Panc1 (cell line): ENCODE data around the gene TMEM47. TPM values are rescaled to one million over a fixed set of nuclear protein-coding genes. Genes with fewer than 3 reads are reported as not detected.

Experiments used
- ATAC-seq: fragments of 200-7000 bp; cut with Tn5 transposase; 2 replicates; pipeline ENCODE4 v1.9.1; 2020; ENCODE audit warnings: mild to moderate bottlenecking, moderate library complexity
- BruUV-seq: library from RNA; stranded (reverse); fragments of 400-500 nt; replicated peaks from 2 replicates; lab custom pipeline; 2021; lab: Mats Ljungman, UMichigan
- CTCF ChIA-PET: fragments of 300-600 bp; sonication (Branson Sonifier 250); formaldehyde crosslinking; loops from one replicate; lab custom pipeline; 2022; ENCODE audit warnings: antibody characterized with exemption; lab: Charles Lee
- POLR2A ChIA-PET: fragments of 300-600 bp; sonication (Branson Sonifier 250); formaldehyde crosslinking; loops from one replicate; lab custom pipeline; 2022; ENCODE audit warnings: antibody characterized with exemption; lab: Charles Lee
- DNase-seq: peaks from one replicate; pipeline ENCODE4 v3.0.0-alpha.2; 2010; ENCODE audit warnings: low read depth, low spot score
- H3K27ac ChIP-seq: 2 replicates; pipeline ENCODE4 v1.5.1; 2011; ENCODE audit warnings: mild to moderate bottlenecking, low read length, inconsistent platforms
- H3K27me3 ChIP-seq: fragments of 200-500 bp; sonication (Bioruptor generic); 2 replicates; pipeline ENCODE4 v1.6.0; 2014; ENCODE audit warnings: low read length, inconsistent platforms; ENCODE audit not compliant: control insufficient read depth, insufficient read depth
- H3K36me3 ChIP-seq: fragments of 200-500 bp; sonication (Bioruptor generic); 2 replicates; pipeline ENCODE4 v1.5.1; 2014; ENCODE audit warnings: inconsistent platforms, mild to moderate bottlenecking, low read length, moderate library complexity; ENCODE audit not compliant: control insufficient read depth, insufficient read depth
- H3K4me1 ChIP-seq: 2 replicates; pipeline ENCODE4 v1.5.1; 2011; ENCODE audit warnings: inconsistent platforms, mild to moderate bottlenecking, low read length, moderate library complexity; ENCODE audit not compliant: control insufficient read depth, insufficient read depth
- H3K4me3 ChIP-seq, 2 experiments: 2 replicates each; pipeline ENCODE4 v1.5.1; 2011 to 2012; ENCODE audit warnings: low read depth in 2 of 2, low read length in 2 of 2, mild to moderate bottlenecking in 2 of 2, inconsistent platforms in 1 of 2, moderate library complexity in 1 of 2
- H3K9me3 ChIP-seq: fragments of 200-500 bp; sonication (Bioruptor generic); 2 replicates; pipeline ENCODE4 v1.5.1; 2014; ENCODE audit warnings: low read depth, mild to moderate bottlenecking, inconsistent platforms, low read length, moderate library complexity; ENCODE audit not compliant: control insufficient read depth, insufficient read depth
- CTCF ChIP-seq: fragments of 450-650 bp; IDR thresholded peaks from 2 replicates; pipeline ENCODE4 v1.5.1; 2017; ENCODE audit warnings: mild to moderate bottlenecking
- POLR2AphosphoS5 ChIP-seq: IDR thresholded peaks from 2 replicates; pipeline ENCODE4 v1.6.1; 2012; ENCODE audit warnings: mild to moderate bottlenecking, low read depth, low read length, moderate library complexity
- REST ChIP-seq, 2 experiments: IDR thresholded peaks; 2 replicates each; pipeline ENCODE4 v1.6.1; 2011 to 2012; ENCODE audit warnings: low read depth in 2 of 2, control low read depth in 1 of 2, low read length in 1 of 2, mild to moderate bottlenecking in 1 of 2, moderate library complexity in 1 of 2; ENCODE audit not compliant: insufficient read depth in 1 of 2
- SIN3A ChIP-seq: IDR thresholded peaks from 2 replicates; pipeline ENCODE4 v1.6.1; 2012; ENCODE audit warnings: low read depth, mild to moderate bottlenecking, low read length, moderate library complexity, borderline replicate concordance; ENCODE audit not compliant: insufficient read depth
- TCF7L2 ChIP-seq: IDR thresholded peaks from 2 replicates; pipeline ENCODE4 v1.6.1; 2011; ENCODE audit warnings: mild to moderate bottlenecking, low read depth, low read length, inconsistent platforms
- in situ Hi-C: cut with HindIII; loops from 2 replicates; pipeline ENCODE4 v1.10.0; 2016; ENCODE audit warnings: low sequenced_read_pairs, low pct_unique_long_range_greater_than_20kb
- intact Hi-C: fragments of 100-400 bp; cut with micrococcal nuclease; formaldehyde crosslinking; loops from one replicate; pipeline ENCODE4 v1.10.0; 2022; ENCODE audit not compliant: unreplicated experiment
- total RNA-seq: library from RNA; stranded (reverse); gene quantifications from one replicate; pipeline ENCODE4 v1.2.1, GENCODE V29; 2021; ENCODE audit not compliant: unreplicated experiment

TMEM47 gene
- total RNA-seq, 1 experiment from 2014 or later: 2.2 TPM

GRCh38 chrX:34585561-34585960 lies 71.5 kb downstream of the TMEM47 start:
- intact Hi-C loops: no loop called here
- H3K9me3 ChIP-seq: no peaks in the 10 kb centered on the region
- CTCF ChIA-PET: no interaction called here
- in situ Hi-C loops: no loop called here
- no peaks in the 10 kb centered on the region for H3K36me3 ChIP-seq
- H3K4me1 ChIP-seq: no peaks in the 10 kb centered on the region
- POLR2A ChIA-PET: no interaction called here
- H3K4me3 ChIP-seq: no peak overlapping the region
- no TSS peak for BruUV-seq
- H3K27me3 ChIP-seq: no peaks in the 10 kb centered on the region
- TF ChIP-seq REST (IDR thresholded peaks at IDR 0.05; ENCODE audit: insufficient read depth in 1 of 2, low read depth in 2 of 2, low read length in 1 of 2) (no peak), POLR2AphosphoS5 (no peak)
- DNase-seq (no peak), ATAC-seq (no peak)
- no peak overlapping the region for H3K27ac ChIP-seq

GRCh38 chrX:34584781-34585180 lies 72.3 kb downstream of the TMEM47 start:
- ChIA-PET CTCF (no interaction called here), POLR2A (no interaction called here)
- no TSS peak for BruUV-seq
- ATAC-seq (no peak), DNase-seq (no peak)
- intact Hi-C loops (no loop called here), in situ Hi-C loops (no loop called here)
- TF ChIP-seq SIN3A: no peak
- no peak for TF ChIP-seq TCF7L2
- no peak for TF ChIP-seq CTCF
- no peak for TF ChIP-seq REST (IDR thresholded peaks at IDR 0.05; ENCODE audit: insufficient read depth in 1 of 2, low read depth in 2 of 2, low read length in 1 of 2)
- Histone ChIP-seq H3K27me3 (no peaks in the 10 kb centered on the region), H3K27ac (no peak overlapping the region), H3K4me1 (no peaks in the 10 kb centered on the region), H3K4me3 (no peak overlapping the region), H3K9me3 (no peaks in the 10 kb centered on the region), H3K36me3 (no peaks in the 10 kb centered on the region)
